DND-41 (cell line): ENCODE data around the gene TUBB6.

ENCODE experiments used
- ATAC-seq: fragments of 200-7000 bp; cut with Tn5 transposase; 3 replicates; pipeline ENCODE4 v1.9.1; 2021; ENCODE audit warnings: low read depth; ENCODE audit not compliant: insufficient read depth
- DNase-seq: peaks from one replicate; pipeline ENCODE4 v3.0.0-alpha.2; 2020
- H2AFZ ChIP-seq: 2 replicates; pipeline ENCODE4 v1.6.0; 2012; ENCODE audit warnings: low read depth, low read length
- H3K27ac ChIP-seq: 2 replicates; pipeline ENCODE4 v1.5.1; 2012; ENCODE audit warnings: low read length, inconsistent platforms
- H3K27me3 ChIP-seq: fragments of 200-600 bp; sonication (generic); 2 replicates; pipeline ENCODE4 v1.6.0; 2012; ENCODE audit warnings: low read length, mild to moderate bottlenecking, inconsistent platforms; ENCODE audit not compliant: insufficient read depth, poor library complexity
- H3K36me3 ChIP-seq: 2 replicates; pipeline ENCODE4 v1.5.1; 2012; ENCODE audit warnings: low read length, inconsistent platforms; ENCODE audit not compliant: insufficient read depth
- H3K4me1 ChIP-seq: 2 replicates; pipeline ENCODE4 v1.5.1; 2012; ENCODE audit warnings: mild to moderate bottlenecking, low read length; ENCODE audit not compliant: insufficient read depth
- H3K4me2 ChIP-seq: 2 replicates; pipeline ENCODE4 v1.6.0; 2012; ENCODE audit warnings: mild to moderate bottlenecking, moderate library complexity, low read length, inconsistent platforms; ENCODE audit not compliant: insufficient read depth
- H3K4me3 ChIP-seq, 2 experiments: fragments of 200-600 bp in 1 of 2; shearing (Covaris generic) in 1 of 2; 2 replicates each; pipeline ENCODE4 v1.5.1; 2012 to 2016; ENCODE audit warnings: inconsistent platforms in 2 of 2, low read length in 2 of 2, mild to moderate bottlenecking in 2 of 2, low read depth in 1 of 2, moderate library complexity in 1 of 2
- H3K79me2 ChIP-seq: 2 replicates; pipeline ENCODE4 v1.6.0; 2012; ENCODE audit warnings: low read length, inconsistent platforms; ENCODE audit not compliant: insufficient read depth
- H3K9ac ChIP-seq: 2 replicates; pipeline ENCODE4 v1.6.0; 2012; ENCODE audit warnings: low read depth, mild to moderate bottlenecking, inconsistent platforms, low read length, moderate library complexity
- H3K9me3 ChIP-seq: 2 replicates; pipeline ENCODE4 v1.5.1; 2012; ENCODE audit warnings: low read length, moderate library complexity, mild to moderate bottlenecking, inconsistent platforms; ENCODE audit not compliant: insufficient read depth, severe bottlenecking
- H4K20me1 ChIP-seq: 2 replicates; pipeline ENCODE4 v1.6.0; 2012; ENCODE audit warnings: low read length; ENCODE audit not compliant: insufficient read depth
- CTCF ChIP-seq: IDR thresholded peaks from 2 replicates; pipeline ENCODE4 v1.5.1; 2012; ENCODE audit warnings: borderline replicate concordance, low read length, moderate library complexity, mild to moderate bottlenecking; ENCODE audit not compliant: poor library complexity, severe bottlenecking; ENCODE audit errors: extremely low read depth
- EZH2 ChIP-seq: IDR thresholded peaks from 3 replicates; pipeline ENCODE4 v1.6.1; 2012; ENCODE audit warnings: borderline replicate concordance, low read depth, mild to moderate bottlenecking, moderate library complexity, low read length, inconsistent platforms; ENCODE audit not compliant: severe bottlenecking

The TUBB6 gene

DNA sequence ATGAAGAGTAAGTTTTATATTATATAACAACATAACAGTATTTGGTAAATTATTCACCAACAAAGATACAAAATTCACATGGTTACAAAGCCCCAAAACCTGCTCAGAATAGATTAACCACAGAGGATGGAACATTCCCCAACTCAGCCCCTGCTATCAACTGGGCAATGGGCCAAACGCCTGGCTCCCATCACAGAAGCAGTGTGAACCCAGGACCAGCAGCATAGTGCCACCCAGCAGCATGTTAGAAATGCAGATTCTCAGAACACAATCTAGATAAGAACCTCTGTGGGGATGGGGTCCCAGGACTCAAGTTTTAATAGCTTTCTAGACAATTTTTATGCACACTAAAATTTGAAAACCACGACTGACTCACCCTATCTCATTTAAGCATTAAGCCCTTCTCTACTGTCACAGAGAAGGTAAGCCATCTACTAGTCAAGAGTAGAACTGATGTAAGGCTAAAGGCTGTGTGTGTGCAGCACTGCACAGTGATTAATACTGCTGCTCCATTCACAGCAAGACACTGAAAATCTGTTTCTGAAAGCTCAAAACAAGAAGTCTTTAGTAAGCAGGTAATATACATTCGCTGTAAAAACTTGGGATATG is 53.8 kb downstream of the TUBB6 start:
- peaks cover 80% of the 10 kb centered on the region for H3K36me3 ChIP-seq
- no peak for ATAC-seq
- H3K4me2 ChIP-seq, result no peak overlapping the region

DNA sequence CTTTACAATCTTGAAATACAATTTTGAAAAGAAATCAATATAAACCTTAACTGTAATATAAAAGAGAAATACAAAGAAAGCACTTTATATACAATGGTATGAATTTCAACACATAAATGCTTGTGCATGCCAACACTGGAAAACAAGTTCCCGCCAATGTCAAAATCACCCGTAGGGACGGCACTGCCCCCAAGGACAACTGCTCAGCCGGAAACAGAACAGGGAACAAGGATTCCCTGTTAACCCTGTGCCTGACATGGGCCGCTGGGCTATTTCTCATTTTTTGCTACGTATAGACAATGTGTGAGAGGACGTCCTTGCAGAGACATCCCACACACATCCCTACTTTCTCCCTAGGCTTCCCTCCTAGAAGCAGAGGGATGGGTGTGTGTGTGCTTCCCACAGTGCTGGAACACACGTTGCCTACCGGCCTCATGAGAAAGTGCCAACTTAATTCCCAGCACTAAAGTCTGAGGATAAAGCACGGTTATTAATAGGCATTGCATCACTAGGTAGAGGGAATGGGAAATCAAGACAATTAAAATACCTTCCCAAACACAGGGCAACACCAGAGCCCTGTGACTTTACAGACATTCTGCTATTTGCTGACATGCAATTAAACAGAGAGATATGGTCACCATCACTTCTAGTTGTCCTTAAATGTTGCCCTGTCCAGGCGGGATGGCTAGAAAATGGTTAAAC is 54.6 kb downstream of the TUBB6 start:
- H3K36me3 ChIP-seq, result peaks cover 85% of the 10 kb centered on the region
- H3K4me3 ChIP-seq, result no peak overlapping the region
- H3K27ac ChIP-seq, result no peak overlapping the region
- H3K79me2 ChIP-seq, result peaks cover 21% of the 10 kb centered on the region
- no peak overlapping the region for H3K9ac ChIP-seq
- ATAC-seq (no peak), DNase-seq (no peak)
- no peak overlapping the region for H3K4me2 ChIP-seq
- H3K4me1 ChIP-seq, result no peaks in the 10 kb centered on the region
- no peak overlapping the region for H2AFZ ChIP-seq
- TF ChIP-seq EZH2, result no peak
- TF ChIP-seq CTCF, result no peak
- H4K20me1 ChIP-seq, result peaks cover 32% of the 10 kb centered on the region; the same call in 1 of the 2 replicates
- H3K27me3 ChIP-seq, result no peaks in the 10 kb centered on the region
- H3K9me3 ChIP-seq, result no peaks in the 10 kb centered on the region

More for the DNA sequence above, 53.8 kb downstream of the TUBB6 start:
- no peak for DNase-seq
- H3K79me2 ChIP-seq, result peaks cover 15% of the 10 kb centered on the region
- H3K27ac ChIP-seq, result no peak overlapping the region
- no peaks in the 10 kb centered on the region for H3K27me3 ChIP-seq
- H3K9ac ChIP-seq, result no peak overlapping the region
- TF ChIP-seq CTCF (no peak), EZH2 (no peak)
- no peaks in the 10 kb centered on the region for H3K9me3 ChIP-seq
- H4K20me1 ChIP-seq, result peaks cover 26% of the 10 kb centered on the region; the same call in 1 of the 2 replicates
- no peak overlapping the region for H2AFZ ChIP-seq
- no peaks in the 10 kb centered on the region for H3K4me1 ChIP-seq
- H3K4me3 ChIP-seq, result no peak overlapping the region

- Histone ChIP-seq H3K4me1 (no peaks in the 10 kb centered on the region), H3K36me3 (peaks cover 83% of the 10 kb centered on the region), H2AFZ (no peak overlapping the region), H3K27ac (no peak overlapping the region), H3K4me3 (no peak overlapping the region), H3K9me3 (no peaks in the 10 kb centered on the region), H3K27me3 (no peaks in the 10 kb centered on the region), H4K20me1 (peaks cover 37% of the 10 kb centered on the region; the same call in 1 of the 2 replicates), H3K79me2 (peaks cover 49% of the 10 kb centered on the region), H3K4me2 (no peak overlapping the region), H3K9ac (no peak overlapping the region)
- TF ChIP-seq CTCF (no peak), EZH2 (no peak)
- ATAC-seq (no peak), DNase-seq (no peak)
Observed at GRCh38 chr18:12366379-12366778, 58.3 kb downstream of the TUBB6 start.
